NCI-H1092 (cell line): Measurements from ENCODE around the gene COL6A5.
"Not testable (repeated sequence)": the region's sequence is repeated elsewhere in the genome, so short reads cannot be mapped to it uniquely, and the experiment has no call there.

Experiments
- DNase-seq: peaks from one replicate; lab custom pipeline; 2025; lab: John Stamatoyannopoulos, UW

COL6A5 gene

GRCh38 chr3:130384476-130385025 is 39.1 kb downstream of the COL6A5 start:
- DNase-seq, result no peak

- no peak for DNase-seq
Measured at GRCh38 chr3:130386604-130387263, 41.3 kb downstream of the COL6A5 start.

- DNase-seq, result no peak
Measured at GRCh38 chr3:130389743-130390478, 44.4 kb downstream of the COL6A5 start.

- no peak for DNase-seq
Measured at GRCh38 chr3:130392266-130392665, 46.8 kb downstream of the COL6A5 start.

DNA sequence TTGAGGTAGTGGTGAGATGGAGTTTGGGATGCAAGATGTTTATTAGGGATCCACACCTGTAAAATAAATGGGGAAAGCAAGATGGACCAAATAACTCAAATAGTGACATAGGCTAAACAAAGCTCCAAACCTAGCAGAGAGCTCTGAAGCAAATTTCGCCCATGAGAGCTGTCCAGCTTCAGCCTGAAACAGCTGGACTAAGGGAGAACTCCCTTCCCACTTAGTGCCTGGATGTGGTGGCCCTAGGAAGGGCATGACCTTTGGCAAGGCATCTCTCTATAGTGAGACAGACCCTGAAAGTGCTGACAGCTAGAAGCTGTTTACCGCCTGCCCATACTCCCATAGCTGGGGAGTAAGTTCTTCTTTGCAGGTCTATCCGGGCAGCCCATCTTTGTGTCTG is 48.1 kb downstream of the COL6A5 start:
- no peak for DNase-seq

DNA sequence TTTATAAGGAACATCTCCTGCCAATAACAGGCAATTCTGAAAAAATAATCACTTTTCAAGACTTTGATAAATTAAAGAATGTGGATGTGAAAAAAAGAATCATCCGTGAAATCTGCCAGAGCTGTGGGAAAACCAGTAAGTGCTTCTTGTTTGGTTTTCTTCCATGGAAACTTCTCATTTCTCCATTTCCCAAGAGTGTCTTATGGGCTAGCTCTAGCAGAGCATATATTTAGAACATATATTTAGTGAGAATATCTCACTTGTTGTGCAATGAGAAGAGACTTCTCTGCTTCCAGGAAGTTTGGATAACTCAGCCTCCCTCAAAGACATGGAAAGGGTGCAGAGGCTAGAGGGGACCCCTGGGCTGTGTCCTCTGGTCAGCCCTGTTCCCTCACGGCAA is 49.9 kb downstream of the COL6A5 start:
- no peak for DNase-seq

- DNase-seq, result no peak
Measured at GRCh38 chr3:130395916-130396315, 50.4 kb downstream of the COL6A5 start.

GRCh38 chr3:130404401-130404800 is 58.9 kb downstream of the COL6A5 start:
- no peak for DNase-seq

GRCh38 chr3:130405956-130406355 is 60.5 kb downstream of the COL6A5 start:
- DNase-seq, result no peak

- DNase-seq, result not testable (repeated sequence)
Measured at GRCh38 chr3:130408253-130408652, 62.8 kb downstream of the COL6A5 start.

DNA sequence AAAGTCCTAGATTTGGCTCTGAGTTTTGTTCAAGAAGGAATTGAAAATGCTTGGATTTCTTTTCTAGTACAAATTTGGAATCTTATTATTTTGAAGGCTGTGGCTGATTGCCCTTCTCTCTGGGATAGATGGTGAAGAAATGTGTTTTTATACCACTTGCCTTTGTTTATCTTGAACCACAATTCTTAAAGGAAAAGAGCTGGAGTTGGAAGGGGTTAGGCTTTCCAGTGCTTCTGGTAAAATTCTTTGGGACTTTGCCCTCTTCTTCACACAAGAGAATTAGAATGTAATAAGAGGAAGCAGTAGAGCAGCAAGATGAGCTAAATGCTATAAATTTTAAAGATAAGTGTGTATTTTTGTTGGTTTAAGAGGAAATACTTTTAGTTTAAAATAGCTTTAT is 65.8 kb downstream of the COL6A5 start:
- no peak for DNase-seq

DNA sequence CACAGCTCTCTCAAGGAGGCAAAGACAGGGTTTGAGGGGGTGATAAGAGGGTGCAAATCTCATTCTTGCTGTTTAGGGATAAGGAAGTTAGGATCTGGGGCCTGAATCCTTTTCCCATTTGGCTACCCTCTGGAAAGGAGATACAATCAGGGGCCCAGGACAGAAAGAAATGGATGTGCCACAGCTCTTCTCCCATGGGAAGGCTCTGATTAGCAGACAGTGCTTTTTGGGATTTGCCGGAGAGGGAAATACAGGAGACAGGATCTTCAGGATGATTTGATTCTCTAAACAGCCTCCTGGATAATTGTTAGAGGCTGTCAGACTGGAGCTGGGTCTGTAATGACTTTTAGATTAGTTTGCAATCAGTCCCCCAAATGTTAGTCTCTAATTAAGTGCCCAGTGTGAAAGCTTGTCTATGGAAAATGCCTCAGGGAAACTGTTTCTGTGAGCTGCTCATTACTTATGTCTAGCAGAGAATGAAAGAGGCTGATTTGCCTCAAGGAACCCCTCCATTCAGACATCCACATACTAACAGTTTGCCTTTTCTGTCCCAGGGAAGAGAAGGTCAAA is 67.6 kb downstream of the COL6A5 start:
- DNase-seq, result no peak

GRCh38 chr3:130414457-130414856 is 69.0 kb downstream of the COL6A5 start:
- DNase-seq, result no peak

GRCh38 chr3:130420466-130420865 is 75.0 kb downstream of the COL6A5 start:
- no peak for DNase-seq

- no peak for DNase-seq
Measured at GRCh38 chr3:130423064-130423463, 77.6 kb downstream of the COL6A5 start.

- DNase-seq, result no peak
Measured at GRCh38 chr3:130424837-130425236, 79.4 kb downstream of the COL6A5 start.

- no peak for DNase-seq
Measured at GRCh38 chr3:130425484-130425883, 80.0 kb downstream of the COL6A5 start.

GRCh38 chr3:130426206-130426605 is 80.7 kb downstream of the COL6A5 start:
- DNase-seq, result no peak

- no peak for DNase-seq
Measured at GRCh38 chr3:130428871-130429712, 83.6 kb downstream of the COL6A5 start.

- DNase-seq, result no peak
Measured at GRCh38 chr3:130429713-130430023, 84.2 kb downstream of the COL6A5 start.

GRCh38 chr3:130430266-130430665 is 84.8 kb downstream of the COL6A5 start:
- no peak for DNase-seq

GRCh38 chr3:130432086-130432485 is 86.6 kb downstream of the COL6A5 start:
- DNase-seq, result not testable (repeated sequence)
